Activated naive CD8-positive, alpha-beta T cell (primary cell): ENCODE results near the gene KCNQ2.

ENCODE experiments used
- H3K27ac Mint-ChIP-seq: one replicate; pipeline ENCODE4 v1.8.0; 2021; ENCODE audit warnings: mixed read lengths
- H3K27me3 Mint-ChIP-seq: one replicate; pipeline ENCODE4 v1.8.0; 2021; ENCODE audit warnings: mixed read lengths
- H3K36me3 Mint-ChIP-seq: one replicate; pipeline ENCODE4 v1.8.0; 2021; ENCODE audit warnings: mixed read lengths
- H3K4me1 Mint-ChIP-seq: one replicate; pipeline ENCODE4 v1.8.0; 2021; ENCODE audit warnings: low read depth, mixed read lengths
- H3K4me3 Mint-ChIP-seq: one replicate; pipeline ENCODE4 v1.8.0; 2021; ENCODE audit warnings: mild to moderate bottlenecking, mixed read lengths
- H3K9me3 Mint-ChIP-seq: one replicate; pipeline ENCODE4 v1.8.0; 2021; ENCODE audit warnings: low read depth, mixed read lengths

The KCNQ2 gene

DNA sequence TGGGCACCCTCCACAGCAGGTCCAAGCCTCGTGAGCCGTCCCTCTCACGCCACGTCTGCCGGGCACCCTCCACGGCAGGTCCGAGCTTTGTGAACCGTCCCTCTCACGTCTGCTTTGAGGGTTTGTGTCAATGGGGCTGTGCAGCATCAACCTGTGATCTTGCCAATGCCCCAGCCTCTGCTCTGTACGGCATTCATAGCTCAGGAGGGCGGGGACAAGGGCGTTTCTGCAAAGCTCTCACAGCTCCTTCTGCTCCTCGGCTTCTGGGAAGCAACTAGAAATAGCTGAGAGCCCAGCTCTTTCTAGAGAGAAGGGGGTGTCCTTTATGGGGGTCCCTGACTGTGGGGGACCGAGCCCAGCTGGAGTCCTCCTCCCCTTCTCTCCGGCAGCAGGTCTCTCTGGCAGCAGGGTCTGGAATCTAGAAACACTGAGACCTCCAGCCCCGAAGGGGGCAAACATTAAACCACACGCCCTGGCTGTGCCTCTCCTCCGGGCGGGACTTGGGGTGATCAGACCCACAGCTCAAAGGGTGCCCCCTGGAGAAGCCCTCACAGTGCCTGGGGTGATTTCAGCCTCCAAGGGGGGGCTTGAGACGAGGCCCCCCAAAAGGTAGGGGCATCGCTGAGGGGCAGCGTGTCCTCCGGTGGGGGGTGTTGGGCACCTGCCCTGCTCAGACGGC, 70.1 kb downstream of the KCNQ2 start:
- no peaks in the 10 kb centered on the region for H3K9me3 Mint-ChIP-seq
- H3K27me3 Mint-ChIP-seq, result no peaks in the 10 kb centered on the region
- H3K27ac Mint-ChIP-seq, result no peak overlapping the region
- H3K36me3 Mint-ChIP-seq, result no peaks in the 10 kb centered on the region
- no peaks in the 10 kb centered on the region for H3K4me1 Mint-ChIP-seq
- no peak overlapping the region for H3K4me3 Mint-ChIP-seq

GRCh38 chr20:63401384-63402110, 70.9 kb downstream of the KCNQ2 start:
- no peak overlapping the region for H3K4me3 Mint-ChIP-seq
- no peaks in the 10 kb centered on the region for H3K9me3 Mint-ChIP-seq
- H3K27ac Mint-ChIP-seq, result no peak overlapping the region
- no peaks in the 10 kb centered on the region for H3K27me3 Mint-ChIP-seq
- no peaks in the 10 kb centered on the region for H3K4me1 Mint-ChIP-seq
- H3K36me3 Mint-ChIP-seq, result no peaks in the 10 kb centered on the region

DNA sequence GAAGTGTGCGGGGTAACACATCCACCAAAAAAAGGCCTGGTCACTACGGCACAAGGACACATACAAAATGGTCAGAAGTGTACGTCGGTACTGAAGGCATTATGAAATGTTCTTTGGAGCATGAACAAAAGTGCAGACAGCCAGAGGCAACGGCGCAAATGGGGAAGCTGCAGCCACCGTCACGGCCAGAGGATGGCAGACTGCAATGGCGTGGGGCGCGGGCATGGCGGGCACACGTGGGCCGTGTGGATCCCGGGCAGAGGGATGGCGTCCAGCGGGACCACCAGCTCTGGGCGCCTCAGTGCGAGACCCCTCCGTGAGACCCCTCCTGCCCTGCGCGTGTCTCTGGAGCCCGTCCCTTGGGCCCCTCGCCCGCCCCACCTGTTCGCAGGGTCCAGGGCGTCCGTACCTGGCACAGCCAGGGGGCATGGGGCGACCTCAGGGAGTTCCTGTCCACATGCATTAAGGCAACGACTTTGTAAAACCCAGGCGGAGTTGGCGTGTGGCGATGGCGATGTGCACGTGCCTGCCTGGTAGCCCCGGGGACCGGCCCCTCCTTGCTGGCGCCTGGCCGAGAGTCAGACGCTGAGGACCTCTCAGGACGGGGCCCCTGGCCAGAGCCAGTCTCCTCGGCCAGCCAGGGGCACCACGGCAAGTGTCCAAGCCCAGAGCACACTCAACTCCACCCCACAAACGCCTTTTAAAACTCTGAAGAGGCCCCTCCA, 71.8 kb downstream of the KCNQ2 start:
- H3K27ac Mint-ChIP-seq, result no peak overlapping the region

DNA sequence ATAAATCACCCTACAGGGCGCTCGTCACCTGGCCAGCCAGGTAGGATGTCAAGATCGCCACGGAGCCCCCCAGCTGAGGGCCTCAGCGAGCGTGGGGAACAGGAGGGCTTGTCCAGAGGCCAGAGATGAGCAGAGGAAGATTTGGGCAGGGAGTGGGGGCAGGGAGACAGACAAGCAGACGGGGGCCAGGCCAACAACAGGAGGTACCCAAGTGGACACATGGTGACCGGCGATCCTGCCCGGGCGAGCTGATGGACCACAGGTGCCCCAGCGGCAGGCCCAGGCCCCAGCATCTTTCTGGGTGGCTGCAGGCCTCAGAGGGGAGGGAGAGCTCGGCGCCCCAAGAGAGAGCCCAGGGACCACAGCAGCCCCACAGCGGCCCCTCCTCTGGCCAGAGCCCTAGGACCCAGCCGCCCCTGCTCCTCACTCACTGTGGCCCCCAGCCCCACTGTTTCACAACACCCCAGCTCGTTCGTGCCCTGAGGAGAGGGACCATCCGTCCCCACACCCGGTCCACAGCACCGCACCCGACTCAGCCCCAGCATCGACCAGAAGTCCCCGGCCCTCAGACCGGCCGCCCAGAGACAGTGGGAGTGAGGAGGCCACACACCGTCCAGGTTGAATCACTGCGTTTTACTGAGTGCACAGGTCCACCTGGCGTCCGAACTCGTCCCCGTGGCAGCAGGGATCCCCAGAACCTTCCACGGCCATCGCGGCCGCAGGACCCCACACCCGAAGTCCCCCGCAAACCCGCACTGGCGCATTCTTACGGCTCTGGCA, 72.7 kb downstream of the KCNQ2 start:
- H3K4me3 Mint-ChIP-seq, result no peak overlapping the region
- H3K27ac Mint-ChIP-seq, result no peak overlapping the region
- no peaks in the 10 kb centered on the region for H3K9me3 Mint-ChIP-seq
- H3K4me1 Mint-ChIP-seq, result no peaks in the 10 kb centered on the region
- H3K27me3 Mint-ChIP-seq, result no peaks in the 10 kb centered on the region
- no peaks in the 10 kb centered on the region for H3K36me3 Mint-ChIP-seq

More for the DNA sequence above, 71.8 kb downstream of the KCNQ2 start:
- H3K27me3 Mint-ChIP-seq, result no peaks in the 10 kb centered on the region
- no peaks in the 10 kb centered on the region for H3K36me3 Mint-ChIP-seq
- no peak overlapping the region for H3K4me3 Mint-ChIP-seq
- no peaks in the 10 kb centered on the region for H3K9me3 Mint-ChIP-seq
- H3K4me1 Mint-ChIP-seq, result no peaks in the 10 kb centered on the region

GRCh38 chr20:63398744-63399514, 73.5 kb downstream of the KCNQ2 start:
- no peaks in the 10 kb centered on the region for H3K9me3 Mint-ChIP-seq
- H3K4me1 Mint-ChIP-seq, result no peaks in the 10 kb centered on the region
- H3K27ac Mint-ChIP-seq, result no peak overlapping the region
- no peak overlapping the region for H3K4me3 Mint-ChIP-seq
- H3K36me3 Mint-ChIP-seq, result no peaks in the 10 kb centered on the region
- no peaks in the 10 kb centered on the region for H3K27me3 Mint-ChIP-seq

- H3K36me3 Mint-ChIP-seq, result no peaks in the 10 kb centered on the region
- no peaks in the 10 kb centered on the region for H3K9me3 Mint-ChIP-seq
- no peak overlapping the region for H3K4me3 Mint-ChIP-seq
- H3K27me3 Mint-ChIP-seq, result no peaks in the 10 kb centered on the region
- H3K27ac Mint-ChIP-seq, result no peak overlapping the region
- H3K4me1 Mint-ChIP-seq, result no peaks in the 10 kb centered on the region
Observed at GRCh38 chr20:63397946-63398450, 74.5 kb downstream of the KCNQ2 start.

DNA sequence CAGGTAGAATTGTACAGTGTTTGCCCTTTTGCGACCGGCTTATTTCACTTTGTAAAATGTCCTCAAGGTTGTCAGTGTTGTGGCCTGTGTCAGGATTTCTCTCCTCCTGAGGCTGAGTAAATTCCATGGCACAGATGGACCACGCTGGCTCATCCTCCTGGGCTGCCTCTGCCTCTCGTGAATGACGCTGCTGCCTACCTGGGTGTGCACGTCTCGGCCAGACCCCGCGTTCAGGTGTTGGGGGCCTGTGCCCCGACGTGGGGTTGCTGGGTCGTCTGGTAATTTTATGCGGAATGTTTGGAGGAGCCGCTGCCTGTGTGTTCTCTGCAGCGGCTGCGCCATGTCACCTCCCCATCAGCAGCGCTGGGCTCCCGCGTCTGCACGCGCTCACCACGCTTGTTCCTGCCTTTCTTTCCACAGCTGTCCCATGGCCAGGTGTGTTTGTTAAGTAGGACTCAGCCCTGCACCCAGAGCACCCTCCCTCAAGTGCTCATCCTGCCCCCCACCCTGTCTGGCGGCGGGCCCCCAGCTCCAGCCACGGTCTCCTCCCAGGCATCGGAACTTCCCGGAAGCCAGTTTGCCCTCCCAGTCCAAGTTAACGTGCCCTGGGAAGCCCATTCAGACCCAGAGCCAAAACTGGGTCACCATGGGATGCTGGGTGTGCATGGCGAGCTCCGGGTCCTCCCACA, 75.2 kb downstream of the KCNQ2 start:
- H3K4me1 Mint-ChIP-seq, result no peaks in the 10 kb centered on the region
- no peaks in the 10 kb centered on the region for H3K36me3 Mint-ChIP-seq
- H3K4me3 Mint-ChIP-seq, result no peak overlapping the region
- H3K27ac Mint-ChIP-seq, result no peak overlapping the region
- H3K9me3 Mint-ChIP-seq, result no peaks in the 10 kb centered on the region
- H3K27me3 Mint-ChIP-seq, result no peaks in the 10 kb centered on the region

DNA sequence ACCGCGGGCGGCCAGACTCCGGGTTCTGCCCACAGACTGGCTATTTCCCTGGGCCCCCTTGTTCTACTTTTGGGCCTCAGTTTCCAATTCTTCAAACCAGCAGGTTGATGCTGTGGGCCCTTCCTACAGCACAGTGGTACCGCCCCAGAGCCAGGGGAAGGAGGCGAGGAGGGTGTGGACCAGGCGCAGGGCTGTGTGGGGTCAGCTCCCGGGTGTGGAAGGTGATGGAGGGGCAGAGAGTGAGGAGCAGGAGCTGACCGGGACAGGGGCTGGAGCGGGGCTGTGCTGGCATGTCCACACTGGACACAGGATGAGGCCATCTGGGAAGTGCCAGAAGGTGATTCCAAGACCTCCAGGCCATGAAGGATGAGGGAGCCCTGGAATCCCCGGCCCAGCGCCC, 76.2 kb downstream of the KCNQ2 start:
- no peaks in the 10 kb centered on the region for H3K36me3 Mint-ChIP-seq
- H3K9me3 Mint-ChIP-seq, result no peaks in the 10 kb centered on the region
- no peak overlapping the region for H3K27ac Mint-ChIP-seq
- no peaks in the 10 kb centered on the region for H3K27me3 Mint-ChIP-seq
- no peaks in the 10 kb centered on the region for H3K4me1 Mint-ChIP-seq
- H3K4me3 Mint-ChIP-seq, result no peak overlapping the region

DNA sequence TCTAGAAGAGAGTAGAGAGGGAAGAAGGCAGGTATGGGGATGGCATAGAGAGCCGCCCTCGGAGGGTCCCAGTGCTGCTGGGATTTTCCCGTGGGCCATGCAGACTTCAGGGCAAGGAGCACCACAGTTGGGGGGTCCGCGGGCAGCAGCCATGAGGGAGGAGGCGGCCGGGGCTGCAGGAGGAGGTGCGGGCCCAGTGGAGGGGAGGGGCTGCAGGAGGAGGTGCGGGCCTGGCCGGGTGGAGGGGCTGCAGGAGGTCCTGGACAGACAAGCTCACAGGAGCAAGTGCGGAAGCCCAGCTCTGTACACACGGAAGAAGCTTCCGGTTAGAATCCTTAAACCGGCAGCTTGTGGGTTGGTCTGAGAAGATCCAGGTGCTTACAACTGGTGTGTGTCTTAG, 76.7 kb downstream of the KCNQ2 start:
- no peaks in the 10 kb centered on the region for H3K36me3 Mint-ChIP-seq
- H3K27me3 Mint-ChIP-seq, result no peaks in the 10 kb centered on the region
- H3K4me1 Mint-ChIP-seq, result no peaks in the 10 kb centered on the region
- H3K9me3 Mint-ChIP-seq, result no peaks in the 10 kb centered on the region
- H3K4me3 Mint-ChIP-seq, result no peak overlapping the region
- no peak overlapping the region for H3K27ac Mint-ChIP-seq

- Mint-ChIP-seq H3K27ac (no peak overlapping the region), H3K4me3 (no peak overlapping the region), H3K9me3 (no peaks in the 10 kb centered on the region), H3K4me1 (no peaks in the 10 kb centered on the region), H3K36me3 (no peaks in the 10 kb centered on the region), H3K27me3 (no peaks in the 10 kb centered on the region)
Observed at GRCh38 chr20:63394920-63395455, 77.5 kb downstream of the KCNQ2 start.

DNA sequence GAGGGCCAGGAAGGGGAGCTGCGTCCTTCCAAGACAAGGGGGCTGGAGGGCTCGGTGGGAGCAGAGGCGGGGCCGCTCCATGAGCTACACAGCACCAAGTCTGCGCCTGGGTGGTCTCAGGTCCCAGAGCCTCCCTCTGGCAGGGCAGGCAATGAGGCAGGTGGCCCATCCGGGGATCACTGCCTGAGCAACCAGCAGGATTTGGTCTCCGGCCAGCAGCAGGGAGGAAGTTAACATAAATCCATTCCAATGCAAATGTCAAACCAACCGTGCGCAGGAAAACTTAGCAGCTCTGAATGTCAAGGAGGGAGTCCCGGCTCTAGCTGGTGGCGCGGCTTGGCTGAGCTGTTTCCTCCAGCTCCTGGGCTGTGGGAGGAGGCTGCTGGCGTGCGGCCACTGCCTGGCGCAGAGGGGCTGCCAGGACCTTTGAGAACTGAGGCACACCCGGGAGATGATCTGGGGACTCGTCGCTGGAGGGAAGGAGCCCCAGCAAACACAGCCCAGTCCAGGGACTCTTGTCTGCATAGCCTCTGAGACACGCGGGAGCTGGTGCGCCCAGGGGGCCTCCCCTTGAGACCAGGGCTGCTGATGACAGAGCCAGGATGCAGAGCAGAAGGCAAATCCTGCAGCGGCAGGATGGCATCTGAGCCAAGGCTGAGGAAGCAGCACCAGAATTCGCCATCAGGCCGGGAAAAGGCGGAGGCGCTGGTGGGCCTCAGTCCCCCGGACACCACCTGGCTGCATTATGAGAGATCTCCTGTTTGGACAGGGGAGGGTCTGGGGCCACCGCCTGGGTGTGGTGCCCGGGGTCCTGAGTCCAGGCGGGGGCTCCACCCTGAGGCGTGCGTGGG, 78.2 kb downstream of the KCNQ2 start:
- Mint-ChIP-seq H3K9me3 (no peaks in the 10 kb centered on the region), H3K36me3 (no peaks in the 10 kb centered on the region), H3K27ac (no peak overlapping the region), H3K4me3 (no peak overlapping the region), H3K27me3 (no peaks in the 10 kb centered on the region), H3K4me1 (no peaks in the 10 kb centered on the region)

DNA sequence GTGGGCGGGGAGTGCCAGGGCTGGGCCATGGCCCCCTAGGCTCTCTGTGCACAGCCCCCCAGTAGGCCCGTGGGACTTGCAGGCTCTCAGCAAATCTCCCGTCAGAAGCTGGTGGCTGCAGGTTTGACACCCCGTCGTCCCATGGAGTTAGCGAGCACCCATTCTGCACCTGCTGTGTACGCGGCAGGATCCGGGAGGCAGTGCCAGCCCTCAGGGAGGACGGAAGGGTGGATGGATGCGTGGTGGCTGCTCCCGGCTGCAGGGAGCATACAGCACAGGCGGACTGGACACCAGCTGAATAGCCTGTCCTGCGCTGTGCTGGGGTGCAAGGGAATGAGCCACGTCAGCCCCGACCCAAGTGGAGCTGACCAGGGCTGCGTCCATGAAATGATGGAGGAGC, 78.9 kb downstream of the KCNQ2 start:
- Mint-ChIP-seq H3K4me3 (no peak overlapping the region), H3K27ac (no peak overlapping the region), H3K9me3 (no peaks in the 10 kb centered on the region), H3K27me3 (no peaks in the 10 kb centered on the region), H3K36me3 (no peaks in the 10 kb centered on the region), H3K4me1 (no peaks in the 10 kb centered on the region)
